SK-N-MC (cell line): ENCODE measurements around the gene BRAP.

Source experiments
- EZH2 ChIP-seq: fragments of 200-600 bp; sonication (generic); IDR thresholded peaks from one replicate; pipeline ENCODE4 v1.6.1; 2017; ENCODE audit warnings: antibody characterized with exemption
- POLR2AphosphoS5 ChIP-seq: IDR thresholded peaks from 2 replicates; pipeline ENCODE4 v1.6.1; 2012; ENCODE audit warnings: mild to moderate bottlenecking, low read depth, low read length, borderline replicate concordance

DNA sequence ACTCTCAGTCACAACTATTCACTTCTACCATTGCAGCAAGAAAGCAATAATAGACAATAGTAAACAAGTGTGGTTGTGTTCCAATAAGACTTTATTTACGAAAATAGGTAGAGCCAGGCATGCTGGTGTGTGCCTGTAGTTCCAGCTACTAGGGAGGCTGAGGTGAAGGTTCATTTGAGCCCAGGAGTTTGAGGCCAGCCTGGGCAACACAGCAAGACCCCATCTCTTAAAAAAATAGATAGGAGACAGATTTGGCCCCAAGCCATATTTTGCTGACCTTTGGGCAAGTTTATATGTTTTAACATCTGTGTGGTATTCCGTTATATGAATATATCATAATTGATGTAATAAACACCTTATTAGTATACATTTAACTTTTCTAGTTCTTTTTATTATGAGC lies 14.2 kb upstream of the BRAP start:
- TF ChIP-seq POLR2AphosphoS5 (no peak), EZH2 (no peak)
